Measurements from ENCODE around the gene CRISP2. TPM values are rescaled to one million over a fixed set of nuclear protein-coding genes. Genes with fewer than 3 reads are reported as not detected.

Gene CRISP2
- total RNA-seq, 2 experiments from 2014 or later = not detected

DNA sequence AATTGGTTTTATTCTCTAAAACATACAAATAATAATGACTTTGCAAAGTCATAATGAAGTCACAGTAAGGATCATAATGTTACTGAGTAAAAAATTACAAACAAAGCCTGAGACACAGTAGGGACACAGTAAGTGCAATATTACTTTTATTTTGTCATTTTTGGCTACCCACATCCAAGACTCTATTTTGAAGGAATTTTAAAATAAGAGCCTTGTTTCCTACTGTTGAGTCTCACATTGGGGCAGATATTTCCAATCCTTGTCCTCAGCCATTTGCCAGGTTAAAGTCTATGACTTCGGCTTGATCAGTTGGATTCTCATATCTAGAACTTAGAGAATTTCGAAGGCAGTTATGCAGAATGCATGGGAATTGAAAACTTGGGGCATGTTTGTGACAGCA is 65.9 kb downstream of the CRISP2 start:
- ChIA-PET POLR2A (no interaction called here), CTCF (no interaction called here)
- H3K27me3 Mint-ChIP-seq = no peaks in the 10 kb centered on the region
- H3K4me1 Mint-ChIP-seq = no peaks in the 10 kb centered on the region
- H3K27ac Mint-ChIP-seq = no peak overlapping the region
- no peaks in the 10 kb centered on the region for H3K9me3 Mint-ChIP-seq
- DNase-seq = no peak
- H3K36me3 Mint-ChIP-seq (ENCODE audit: low read depth) = no peaks in the 10 kb centered on the region
- no peak overlapping the region for H3K4me3 Mint-ChIP-seq

- Mint-ChIP-seq H3K27ac (no peak overlapping the region), H3K9me3 (no peaks in the 10 kb centered on the region), H3K4me1 (no peaks in the 10 kb centered on the region), H3K4me3 (no peak overlapping the region), H3K36me3 (ENCODE audit: low read depth) (no peaks in the 10 kb centered on the region), H3K27me3 (no peaks in the 10 kb centered on the region)
- ChIA-PET CTCF (no interaction called here), POLR2A (no interaction called here)
- no peak for DNase-seq
Measured at GRCh38 chr6:49646942-49647341, 66.4 kb downstream of the CRISP2 start.

GRCh38 chr6:49646130-49646824 is 67.1 kb downstream of the CRISP2 start:
- DNase-seq = no peak
- no peaks in the 10 kb centered on the region for H3K4me1 Mint-ChIP-seq
- no peak overlapping the region for H3K27ac Mint-ChIP-seq
- CTCF ChIA-PET = no interaction called here
- H3K4me3 Mint-ChIP-seq = no peak overlapping the region
- no peaks in the 10 kb centered on the region for H3K9me3 Mint-ChIP-seq
- no peaks in the 10 kb centered on the region for H3K36me3 Mint-ChIP-seq (ENCODE audit: low read depth)
- POLR2A ChIA-PET = interaction anchor here (0.6 kb wide), 1 partner anchor 75 kb away, joined by 5 read pairs; no protein-coding TSS in a partner anchor
- H3K27me3 Mint-ChIP-seq = no peaks in the 10 kb centered on the region

DNA sequence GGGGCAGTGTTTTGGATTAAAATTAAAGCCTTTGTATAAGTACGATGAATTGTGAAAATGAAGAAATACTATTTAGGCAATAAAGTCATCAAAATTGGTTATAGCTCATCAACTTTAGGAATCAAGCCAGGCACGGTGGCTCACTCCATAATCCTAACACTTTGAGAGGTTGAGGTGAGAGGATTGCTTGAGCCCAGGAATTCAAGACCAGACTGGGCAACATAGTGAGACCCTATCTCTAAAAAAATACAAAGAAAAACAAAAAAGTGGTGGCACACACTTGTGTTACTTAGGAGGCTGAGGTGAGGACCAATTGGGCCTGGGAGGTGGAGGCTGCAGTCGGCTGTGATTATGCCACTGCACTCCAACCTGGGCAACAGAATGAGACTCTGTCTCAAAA is 68.2 kb downstream of the CRISP2 start:
- H3K27me3 Mint-ChIP-seq = no peaks in the 10 kb centered on the region
- POLR2A ChIA-PET = no interaction called here
- no peaks in the 10 kb centered on the region for H3K36me3 Mint-ChIP-seq (ENCODE audit: low read depth)

More for the DNA sequence above, 68.2 kb downstream of the CRISP2 start:
- H3K4me3 Mint-ChIP-seq = no peak overlapping the region
- no peak overlapping the region for H3K27ac Mint-ChIP-seq
- H3K9me3 Mint-ChIP-seq = no peaks in the 10 kb centered on the region
- H3K4me1 Mint-ChIP-seq = no peaks in the 10 kb centered on the region
- no peak for DNase-seq
- CTCF ChIA-PET = no interaction called here

Other genes with a start within 250 kb of the CRISP2 start
- gene GLYATL3, start 213.6 kb downstream of the CRISP2 start, total RNA-seq = not detected
- gene C6orf141, start 162.9 kb downstream of the CRISP2 start, total RNA-seq = under 1 TPM; 0.47 to 0.83 TPM
- not detected for gene RHAG, start 76.7 kb downstream of the CRISP2 start, total RNA-seq
- not detected for gene CRISP3, start 30.8 kb upstream of the CRISP2 start, total RNA-seq
- gene PGK2, start 73.7 kb upstream of the CRISP2 start, total RNA-seq = not detected
- gene CRISP1, start 153.0 kb upstream of the CRISP2 start, total RNA-seq = not detected